GM23338 (cell line): Measurements from ENCODE around the gene ORC2. TPM values are rescaled to one million over a fixed set of nuclear protein-coding genes. Genes with fewer than 3 reads are reported as not detected.

ENCODE experiments used
- ATAC-seq: fragments of 200-7000 bp; cut with Tn5 transposase; 3 replicates; pipeline ENCODE4 v1.9.1; 2020
- DNase-seq: peaks from one replicate; pipeline ENCODE4 v3.0.0-alpha.2; 2015; ENCODE audit warnings: low spot score
- H2AFZ ChIP-seq: fragments of 200-600 bp; sonication (generic); 2 replicates; pipeline ENCODE4 v1.8.0; 2016; ENCODE audit warnings: antibody characterized with exemption, mild to moderate bottlenecking, moderate library complexity
- H3F3A ChIP-seq: fragments of 200-600 bp; sonication (generic); replicated peaks from 2 replicates; pipeline ENCODE4 v1.8.0; 2017; ENCODE audit warnings: antibody characterized with exemption, mixed run types, low read depth
- H3K27ac ChIP-seq: fragments of 200-600 bp; sonication (generic); 2 replicates; pipeline ENCODE4 v1.6.1; 2016; ENCODE audit warnings: low read depth
- H3K27me3 ChIP-seq: fragments of 200-600 bp; sonication (generic); 2 replicates; pipeline ENCODE4 v1.8.0; 2016; ENCODE audit warnings: mild to moderate bottlenecking, mixed run types, moderate library complexity; ENCODE audit not compliant: insufficient read depth
- H3K36me3 ChIP-seq: fragments of 200-600 bp; sonication (generic); 2 replicates; pipeline ENCODE4 v1.8.0; 2016; ENCODE audit warnings: mild to moderate bottlenecking; ENCODE audit not compliant: insufficient read depth
- H3K4me1 ChIP-seq: fragments of 200-600 bp; sonication (generic); 2 replicates; pipeline ENCODE4 v1.8.0; 2016; ENCODE audit warnings: mild to moderate bottlenecking, moderate library complexity; ENCODE audit not compliant: insufficient read depth
- H3K4me2 ChIP-seq: fragments of 200-600 bp; sonication (generic); 2 replicates; pipeline ENCODE4 v1.7.1; 2017; ENCODE audit warnings: mixed run types
- H3K4me3 ChIP-seq: fragments of 200-600 bp; sonication (generic); 2 replicates; pipeline ENCODE4 v1.6.1; 2016; ENCODE audit warnings: mixed run types
- H3K79me2 ChIP-seq: fragments of 200-600 bp; sonication (generic); replicated peaks from 2 replicates; pipeline ENCODE4 v1.8.0; 2017; ENCODE audit warnings: mild to moderate bottlenecking; ENCODE audit not compliant: insufficient read depth
- H3K9me2 ChIP-seq: fragments of 200-600 bp; sonication (generic); 2 replicates; pipeline ENCODE4 v1.8.0; 2017; ENCODE audit not compliant: insufficient read depth
- H4K20me1 ChIP-seq: fragments of 200-600 bp; sonication (generic); replicated peaks from 2 replicates; pipeline ENCODE4 v1.8.0; 2017; ENCODE audit warnings: mild to moderate bottlenecking; ENCODE audit not compliant: insufficient read depth
- H3K27ac Mint-ChIP-seq: 2 replicates; pipeline ENCODE4 v1.8.0; 2020; ENCODE audit warnings: inconsistent platforms, mild to moderate bottlenecking, moderate library complexity, mixed read lengths
- H3K27me3 Mint-ChIP-seq: 3 replicates; pipeline ENCODE4 v1.8.0; 2022; ENCODE audit warnings: low read depth, mild to moderate bottlenecking, moderate library complexity, mixed read lengths, inconsistent platforms; ENCODE audit not compliant: insufficient read depth, poor library complexity
- H3K36me3 Mint-ChIP-seq: 3 replicates; pipeline ENCODE4 v1.8.0; 2021; ENCODE audit warnings: low read depth, mild to moderate bottlenecking, inconsistent platforms, moderate library complexity, mixed read lengths
- H3K4me1 Mint-ChIP-seq: 3 replicates; pipeline ENCODE4 v1.8.0; 2020; ENCODE audit warnings: mild to moderate bottlenecking, inconsistent platforms, mixed read lengths
- H3K4me3 Mint-ChIP-seq: 3 replicates; pipeline ENCODE4 v1.8.0; 2021; ENCODE audit warnings: moderate library complexity, mild to moderate bottlenecking, inconsistent platforms, mixed read lengths
- H3K9me3 Mint-ChIP-seq: 3 replicates; pipeline ENCODE4 v1.8.0; 2020; ENCODE audit warnings: moderate library complexity, mild to moderate bottlenecking, inconsistent platforms, mixed read lengths
- POLR2AphosphoS5 ChIP-seq: IDR thresholded peaks from 2 replicates; pipeline ENCODE4 v1.6.1; 2016; ENCODE audit warnings: antibody characterized with exemption, low read depth
- ZNF331 ChIP-seq: fragments of 250-450 bp; sonication (Bioruptor Pico); IDR thresholded peaks from 2 replicates; pipeline ENCODE4 v1.5.0; 2020; ENCODE audit warnings: low read depth, mild to moderate bottlenecking, moderate library complexity
- polyA plus RNA-seq: library from polyadenylated mRNA; unstranded; fragments of >200 nt; fragmentation: Nextera tagmentation; extraction: Ambion mirVana; gene quantifications from 2 replicates; pipeline ENCODE4 v1.2.1, GENCODE V29; 2016
- total RNA-seq: library from RNA; depleted of rRNA; stranded (reverse); fragments of >200 nt; shearing (Covaris generic); gene quantifications from 2 replicates; pipeline ENCODE4 v1.2.3, GENCODE V29; 2014
- TF ChIP-seq, protein P1 (sequence below): fragments of 250-450 bp; sonication (Bioruptor Pico); IDR thresholded peaks from 2 replicates; pipeline ENCODE4 v1.5.0; 2020; ENCODE audit warnings: mild to moderate bottlenecking, moderate library complexity
- TF ChIP-seq, protein P2 (sequence below), 2 experiments: fragments of 200-600 bp in 1 of 2; sonication (generic) in 1 of 2; conservative IDR thresholded peaks; 2 replicates each; pipeline versions ENCODE4 v1.5.1 to v1.6.1; 2016 to 2017; ENCODE audit warnings: antibody characterized with exemption in 2 of 2, low read depth in 2 of 2, mild to moderate bottlenecking in 2 of 2, moderate library complexity in 1 of 2

Gene ORC2
- total and polyA plus RNA-seq, 2 experiments from 2014 or later, result 26.1 to 42.0 TPM

DNA sequence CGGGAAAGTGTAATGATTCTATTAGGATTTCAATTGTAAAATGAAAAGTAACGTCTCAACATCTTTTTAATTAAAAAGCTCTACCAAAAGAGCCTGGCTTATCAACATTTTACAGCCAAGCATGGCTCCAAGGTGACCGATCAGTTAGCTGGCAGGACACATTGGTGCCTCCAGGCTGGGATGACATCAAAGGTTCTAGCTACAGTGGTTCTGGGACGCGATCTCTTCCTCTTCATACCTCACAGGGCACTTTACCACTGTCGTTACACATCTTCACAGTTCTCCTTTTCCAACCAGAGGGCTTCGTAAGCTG lies 693 bp downstream of the ORC2 start (continued):
- TF ChIP-seq, protein P1, sequence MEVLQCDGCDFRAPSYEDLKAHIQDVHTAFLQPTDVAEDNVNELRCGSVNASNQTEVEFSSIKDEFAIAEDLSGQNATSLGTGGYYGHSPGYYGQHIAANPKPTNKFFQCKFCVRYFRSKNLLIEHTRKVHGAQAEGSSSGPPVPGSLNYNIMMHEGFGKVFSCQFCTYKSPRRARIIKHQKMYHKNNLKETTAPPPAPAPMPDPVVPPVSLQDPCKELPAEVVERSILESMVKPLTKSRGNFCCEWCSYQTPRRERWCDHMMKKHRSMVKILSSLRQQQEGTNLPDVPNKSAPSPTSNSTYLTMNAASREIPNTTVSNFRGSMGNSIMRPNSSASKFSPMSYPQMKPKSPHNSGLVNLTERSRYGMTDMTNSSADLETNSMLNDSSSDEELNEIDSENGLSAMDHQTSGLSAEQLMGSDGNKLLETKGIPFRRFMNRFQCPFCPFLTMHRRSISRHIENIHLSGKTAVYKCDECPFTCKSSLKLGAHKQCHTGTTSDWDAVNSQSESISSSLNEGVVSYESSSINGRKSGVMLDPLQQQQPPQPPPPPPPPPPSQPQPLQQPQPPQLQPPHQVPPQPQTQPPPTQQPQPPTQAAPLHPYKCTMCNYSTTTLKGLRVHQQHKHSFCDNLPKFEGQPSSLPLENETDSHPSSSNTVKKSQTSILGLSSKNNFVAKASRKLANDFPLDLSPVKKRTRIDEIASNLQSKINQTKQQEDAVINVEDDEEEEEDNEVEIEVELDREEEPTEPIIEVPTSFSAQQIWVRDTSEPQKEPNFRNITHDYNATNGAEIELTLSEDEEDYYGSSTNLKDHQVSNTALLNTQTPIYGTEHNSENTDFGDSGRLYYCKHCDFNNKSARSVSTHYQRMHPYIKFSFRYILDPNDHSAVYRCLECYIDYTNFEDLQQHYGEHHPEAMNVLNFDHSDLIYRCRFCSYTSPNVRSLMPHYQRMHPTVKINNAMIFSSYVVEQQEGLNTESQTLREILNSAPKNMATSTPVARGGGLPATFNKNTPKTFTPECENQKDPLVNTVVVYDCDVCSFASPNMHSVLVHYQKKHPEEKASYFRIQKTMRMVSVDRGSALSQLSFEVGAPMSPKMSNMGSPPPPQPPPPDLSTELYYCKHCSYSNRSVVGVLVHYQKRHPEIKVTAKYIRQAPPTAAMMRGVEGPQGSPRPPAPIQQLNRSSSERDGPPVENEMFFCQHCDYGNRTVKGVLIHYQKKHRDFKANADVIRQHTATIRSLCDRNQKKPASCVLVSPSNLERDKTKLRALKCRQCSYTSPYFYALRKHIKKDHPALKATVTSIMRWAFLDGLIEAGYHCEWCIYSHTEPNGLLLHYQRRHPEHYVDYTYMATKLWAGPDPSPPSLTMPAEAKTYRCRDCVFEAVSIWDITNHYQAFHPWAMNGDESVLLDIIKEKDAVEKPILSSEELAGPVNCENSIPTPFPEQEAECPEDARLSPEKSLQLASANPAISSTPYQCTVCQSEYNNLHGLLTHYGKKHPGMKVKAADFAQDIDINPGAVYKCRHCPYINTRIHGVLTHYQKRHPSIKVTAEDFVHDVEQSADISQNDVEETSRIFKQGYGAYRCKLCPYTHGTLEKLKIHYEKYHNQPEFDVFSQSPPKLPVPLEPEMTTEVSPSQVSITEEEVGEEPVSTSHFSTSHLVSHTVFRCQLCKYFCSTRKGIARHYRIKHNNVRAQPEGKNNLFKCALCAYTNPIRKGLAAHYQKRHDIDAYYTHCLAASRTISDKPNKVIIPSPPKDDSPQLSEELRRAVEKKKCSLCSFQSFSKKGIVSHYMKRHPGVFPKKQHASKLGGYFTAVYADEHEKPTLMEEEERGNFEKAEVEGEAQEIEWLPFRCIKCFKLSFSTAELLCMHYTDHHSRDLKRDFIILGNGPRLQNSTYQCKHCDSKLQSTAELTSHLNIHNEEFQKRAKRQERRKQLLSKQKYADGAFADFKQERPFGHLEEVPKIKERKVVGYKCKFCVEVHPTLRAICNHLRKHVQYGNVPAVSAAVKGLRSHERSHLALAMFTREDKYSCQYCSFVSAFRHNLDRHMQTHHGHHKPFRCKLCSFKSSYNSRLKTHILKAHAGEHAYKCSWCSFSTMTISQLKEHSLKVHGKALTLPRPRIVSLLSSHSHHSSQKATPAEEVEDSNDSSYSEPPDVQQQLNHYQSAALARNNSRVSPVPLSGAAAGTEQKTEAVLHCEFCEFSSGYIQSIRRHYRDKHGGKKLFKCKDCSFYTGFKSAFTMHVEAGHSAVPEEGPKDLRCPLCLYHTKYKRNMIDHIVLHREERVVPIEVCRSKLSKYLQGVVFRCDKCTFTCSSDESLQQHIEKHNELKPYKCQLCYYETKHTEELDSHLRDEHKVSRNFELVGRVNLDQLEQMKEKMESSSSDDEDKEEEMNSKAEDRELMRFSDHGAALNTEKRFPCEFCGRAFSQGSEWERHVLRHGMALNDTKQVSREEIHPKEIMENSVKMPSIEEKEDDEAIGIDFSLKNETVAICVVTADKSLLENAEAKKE (CRISPR knock-in tag), result no peak
- TF ChIP-seq ZNF331 (CRISPR knock-in tag), result no peak

DNA sequence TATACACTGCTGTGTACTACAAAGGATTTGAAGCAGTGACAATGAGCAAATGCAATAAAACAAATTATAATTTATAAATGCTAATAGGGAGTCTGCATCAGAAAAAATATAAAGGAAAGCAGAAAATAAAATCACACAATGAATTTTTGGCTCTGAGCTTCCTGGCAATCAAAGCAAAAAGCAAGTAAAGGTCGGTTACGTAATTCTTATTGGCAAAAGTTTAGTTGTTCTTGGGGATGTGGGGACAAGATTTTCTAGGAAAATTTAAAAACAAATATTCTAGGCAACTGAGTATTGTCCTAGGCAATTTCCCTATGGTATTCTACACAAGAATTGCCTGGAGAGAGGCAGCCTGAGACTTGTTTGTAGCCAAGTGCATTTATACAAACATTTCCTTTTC lies 1.8 kb downstream of the ORC2 start:
- Mint-ChIP-seq H3K9me3 (no peaks in the 10 kb centered on the region; the same call in 2 of the 3 replicates), H3K27me3 (peaks cover 5% of the 10 kb centered on the region), H3K4me3 (peak overlapping the region; percentile 51), H3K27ac (no peak overlapping the region; the same call in 1 of the 2 replicates), H3K36me3 (peaks cover 28% of the 10 kb centered on the region), H3K4me1 (peaks cover 25% of the 10 kb centered on the region)
- TF ChIP-seq POLR2AphosphoS5 (no peak), ZNF331 (CRISPR knock-in tag) (no peak)
- TF ChIP-seq, protein P2, sequence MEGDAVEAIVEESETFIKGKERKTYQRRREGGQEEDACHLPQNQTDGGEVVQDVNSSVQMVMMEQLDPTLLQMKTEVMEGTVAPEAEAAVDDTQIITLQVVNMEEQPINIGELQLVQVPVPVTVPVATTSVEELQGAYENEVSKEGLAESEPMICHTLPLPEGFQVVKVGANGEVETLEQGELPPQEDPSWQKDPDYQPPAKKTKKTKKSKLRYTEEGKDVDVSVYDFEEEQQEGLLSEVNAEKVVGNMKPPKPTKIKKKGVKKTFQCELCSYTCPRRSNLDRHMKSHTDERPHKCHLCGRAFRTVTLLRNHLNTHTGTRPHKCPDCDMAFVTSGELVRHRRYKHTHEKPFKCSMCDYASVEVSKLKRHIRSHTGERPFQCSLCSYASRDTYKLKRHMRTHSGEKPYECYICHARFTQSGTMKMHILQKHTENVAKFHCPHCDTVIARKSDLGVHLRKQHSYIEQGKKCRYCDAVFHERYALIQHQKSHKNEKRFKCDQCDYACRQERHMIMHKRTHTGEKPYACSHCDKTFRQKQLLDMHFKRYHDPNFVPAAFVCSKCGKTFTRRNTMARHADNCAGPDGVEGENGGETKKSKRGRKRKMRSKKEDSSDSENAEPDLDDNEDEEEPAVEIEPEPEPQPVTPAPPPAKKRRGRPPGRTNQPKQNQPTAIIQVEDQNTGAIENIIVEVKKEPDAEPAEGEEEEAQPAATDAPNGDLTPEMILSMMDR (conservative IDR thresholded peaks at IDR 0.05; ENCODE audit: low read depth in 2 of 2), result no peak
- DNase-seq (no peak), ATAC-seq (no peak)
- Histone ChIP-seq H3K4me1 (peaks cover 21% of the 10 kb centered on the region), H3K27me3 (no peaks in the 10 kb centered on the region), H4K20me1 (peaks cover 4% of the 10 kb centered on the region; the same call in 1 of the 2 replicates), H3F3A (peaks cover 7% of the 10 kb centered on the region), H3K79me2 (peaks cover 59% of the 10 kb centered on the region), H3K9me2 (no peaks in the 10 kb centered on the region), H3K4me3 (peak overlapping the region; percentile 92), H2AFZ (no peak overlapping the region), H3K27ac (no peak overlapping the region), H3K4me2 (peak overlapping the region; percentile 91), H3K36me3 (peaks cover 16% of the 10 kb centered on the region)
